Endothelial cell of umbilical vein (primary cell): Measurements from ENCODE around the gene IL17F. TPM values are rescaled to one million over a fixed set of nuclear protein-coding genes. Genes with fewer than 3 reads are reported as not detected.

Source experiments
- BruUV-seq: library from RNA; stranded (reverse); fragments of 400-500 nt; replicated peaks from 2 replicates; lab custom pipeline; 2021; lab: Mats Ljungman, UMichigan
- CTCF ChIA-PET: fragments of 300-600, 350-600 bp; sonication (Branson Sonifier 250); formaldehyde crosslinking; loops from one replicate; lab custom pipeline; 2021; ENCODE audit warnings: antibody characterized with exemption, inconsistent platforms; lab: Charles Lee
- POLR2A ChIA-PET: fragments of 300-600, 350-600 bp; sonication (Branson Sonifier 250); formaldehyde crosslinking; loops from one replicate; lab custom pipeline; 2021; ENCODE audit warnings: antibody characterized with exemption, inconsistent platforms; lab: Charles Lee
- DNase-seq: peaks from one replicate; pipeline ENCODE4 v3.0.0-alpha.2; 2011; ENCODE audit warnings: low read depth, low spot score
- FAIRE-seq: peaks from 2 replicates; lab custom pipeline; 2011; peaks lifted over from hg19 to GRCh38; lab: Jason Lieb, UNC
- H2AFZ ChIP-seq: 2 replicates; pipeline ENCODE4 v1.6.0; 2012; ENCODE audit warnings: low read depth, low read length, control low read depth, inconsistent platforms
- H3K27ac ChIP-seq: 2 replicates; pipeline ENCODE4 v1.5.1; 2011; ENCODE audit warnings: low read depth, mild to moderate bottlenecking, control low read depth, low read length, moderate library complexity; ENCODE audit not compliant: insufficient read depth
- H3K27me3 ChIP-seq, 2 experiments: 2 replicates each; pipeline versions ENCODE4 v1.6.0 to v1.6.1; 2011; ENCODE audit warnings: low read length in 2 of 2, mixed read lengths in 1 of 2; ENCODE audit not compliant: control insufficient read depth in 2 of 2, insufficient read depth in 2 of 2
- H3K36me3 ChIP-seq, 2 experiments: 2 replicates in 1 of 2; 3 replicates in 1 of 2; pipeline ENCODE4 v1.5.1; 2011; ENCODE audit warnings: low read length in 2 of 2, mild to moderate bottlenecking in 1 of 2, moderate library complexity in 1 of 2; ENCODE audit not compliant: control insufficient read depth in 2 of 2, insufficient read depth in 2 of 2; ENCODE audit errors: extremely low read depth in 1 of 2
- H3K4me1 ChIP-seq: 3 replicates; pipeline ENCODE4 v1.5.1; 2011; ENCODE audit warnings: mild to moderate bottlenecking, low read length; ENCODE audit not compliant: control insufficient read depth, insufficient read depth; ENCODE audit errors: extremely low read depth
- H3K4me2 ChIP-seq: 2 replicates; pipeline ENCODE4 v1.6.1; 2011; ENCODE audit warnings: low read length, control low read depth, mixed read lengths; ENCODE audit not compliant: insufficient read depth
- H3K4me3 ChIP-seq, 3 experiments: fragments of 200-600 bp in 1 of 3; sonication (generic), shearing (Covaris generic) in 1 of 3; replicated peaks in 1 of 3; 2 replicates each; pipeline ENCODE4 v1.5.1; 2011 to 2016; ENCODE audit warnings: control low read depth in 3 of 3, low read length in 3 of 3, mild to moderate bottlenecking in 2 of 3, inconsistent platforms in 1 of 3, low read depth in 1 of 3, moderate library complexity in 1 of 3; ENCODE audit not compliant: insufficient read depth in 1 of 3
- H3K79me2 ChIP-seq: 2 replicates; pipeline ENCODE4 v1.6.0; 2012; ENCODE audit warnings: low read length, inconsistent platforms; ENCODE audit not compliant: control insufficient read depth, insufficient read depth
- H3K9ac ChIP-seq: replicated peaks from 2 replicates; pipeline ENCODE3; 2011; ENCODE audit warnings: low read length, control low read depth; ENCODE audit not compliant: insufficient read depth; ENCODE audit errors: extremely low read depth
- H3K9me1 ChIP-seq: replicated peaks from 3 replicates; pipeline ENCODE4 v1.6.0; 2011; ENCODE audit warnings: mild to moderate bottlenecking, low read length; ENCODE audit not compliant: control insufficient read depth, insufficient read depth; ENCODE audit errors: extremely low read depth
- H3K9me3 ChIP-seq: replicated peaks from 2 replicates; pipeline ENCODE4 v1.5.1; 2012; ENCODE audit warnings: low read length, inconsistent platforms; ENCODE audit not compliant: control insufficient read depth, insufficient read depth
- H4K20me1 ChIP-seq: replicated peaks from 2 replicates; pipeline ENCODE3; 2011; ENCODE audit warnings: mild to moderate bottlenecking, low read length; ENCODE audit not compliant: control insufficient read depth, insufficient read depth; ENCODE audit errors: extremely low read depth
- CTCF ChIP-seq, 2 donors: IDR thresholded peaks; 1 replicate in 1 of 2; 2 replicates in 1 of 2; pipeline ENCODE4 v1.5.1; 2011; ENCODE audit warnings: low read length in 2 of 2, mild to moderate bottlenecking in 2 of 2, moderate library complexity in 2 of 2, control low read depth in 1 of 2, inconsistent platforms in 1 of 2, low read depth in 1 of 2; ENCODE audit not compliant: insufficient read depth in 1 of 2; ENCODE audit errors: extremely low read depth in 1 of 2
- EZH2 ChIP-seq: IDR thresholded peaks from 2 replicates; pipeline ENCODE4 v1.6.1; 2012; ENCODE audit warnings: borderline replicate concordance, low read depth, mild to moderate bottlenecking, moderate library complexity, low read length, inconsistent platforms; ENCODE audit not compliant: severe bottlenecking
- FOS ChIP-seq: IDR thresholded peaks from 2 replicates; pipeline ENCODE4 v1.6.1; 2011; ENCODE audit warnings: mild to moderate bottlenecking, low read length, moderate library complexity, borderline replicate concordance; ENCODE audit not compliant: insufficient read depth
- GATA2 ChIP-seq: IDR thresholded peaks from 2 replicates; pipeline ENCODE4 v1.7.0; 2011; ENCODE audit warnings: low read depth, mild to moderate bottlenecking, moderate library complexity, mixed read lengths, low read length; ENCODE audit not compliant: insufficient read length, insufficient read depth
- JUN ChIP-seq: IDR thresholded peaks from 2 replicates; pipeline ENCODE4 v1.6.1; 2011; ENCODE audit warnings: borderline replicate concordance, low read depth; ENCODE audit not compliant: insufficient read length, insufficient read depth
- MAX ChIP-seq: IDR thresholded peaks from 2 replicates; pipeline ENCODE4 v1.6.1; 2011; ENCODE audit not compliant: insufficient read depth, insufficient read length
- MYC ChIP-seq: IDR thresholded peaks from one replicate; pipeline ENCODE4 v1.6.1; 2011; ENCODE audit warnings: mild to moderate bottlenecking, low read depth, low read length
- POLR2A ChIP-seq: IDR thresholded peaks from 2 replicates; pipeline ENCODE4 v1.6.1; 2012; ENCODE audit warnings: low read depth, mild to moderate bottlenecking, control low read depth, low read length
- POLR2AphosphoS5 ChIP-seq: IDR thresholded peaks from 2 replicates; pipeline ENCODE4 v1.6.1; 2012; ENCODE audit warnings: low read depth, mild to moderate bottlenecking, control low read depth, low read length, moderate library complexity; ENCODE audit not compliant: insufficient read depth
- dilution Hi-C: fragments of 300-500 bp; cut with MboI; formaldehyde crosslinking; loops from one replicate; pipeline ENCODE4 v1.15.0; 2019; ENCODE audit warnings: low sequenced_read_pairs; ENCODE audit not compliant: extremely low pct_ligation_motif_present
- intact Hi-C: fragments of 100-400 bp; cut with micrococcal nuclease; formaldehyde crosslinking; loops from one replicate; pipeline ENCODE4 v1.10.0; 2022
- polyA plus RNA-seq, 4 experiments: library from polyadenylated mRNA; depleted of rRNA in 3 of 4; stranded (reverse) in 3 of 4; unstranded in 1 of 4; fragments of >200 nt; gene quantifications; 2 replicates each; pipeline versions ENCODE4 v1.2.1 to v1.2.3, GENCODE V29; 2011 to 2012; ENCODE audit warnings: missing spikeins in 1 of 4
- total RNA-seq: library from RNA; stranded (reverse); gene quantifications from 2 replicates; pipeline ENCODE4 v1.2.3, GENCODE V29; 2021

Gene IL17F
- total and polyA plus RNA-seq, 2 donors (not counting 3 experiments of a cell fraction or from before 2014, with no cell fraction given) = not detected

- H3K27me3 ChIP-seq = peaks cover under 1 to 2% of the 10 kb centered on the region in 2 experiments
- no peak overlapping the region for H2AFZ ChIP-seq
- H3K27ac ChIP-seq = no peak overlapping the region
- no peak overlapping the region for H3K4me2 ChIP-seq
- intact Hi-C loops = no loop called here
- TF ChIP-seq JUN (no peak), GATA2 (no peak), POLR2A (no peak), CTCF (IDR thresholded peaks at IDR 0.05; ENCODE audit: extremely low read depth in 1 of 2, insufficient read depth in 1 of 2, low read depth in 1 of 2, low read length in 2 of 2) (no peak), POLR2AphosphoS5 (no peak), FOS (no peak), MAX (no peak), MYC (no peak), EZH2 (no peak)
- no peaks in the 10 kb centered on the region for H3K79me2 ChIP-seq
- H3K4me3 ChIP-seq = no peak overlapping the region
- H3K4me1 ChIP-seq = no peaks in the 10 kb centered on the region
- H4K20me1 ChIP-seq = no peaks in the 10 kb centered on the region
- FAIRE-seq (no peak), DNase-seq (no peak)
- H3K9me3 ChIP-seq = no peaks in the 10 kb centered on the region
- dilution Hi-C loops = no loop called here
- POLR2A ChIA-PET = no interaction called here
- BruUV-seq = no TSS peak
- CTCF ChIA-PET = interaction anchor here (1.1 kb wide), 1 partner anchor 16 kb away, joined by 4 read pairs; no protein-coding TSS in a partner anchor
- no peak overlapping the region for H3K9ac ChIP-seq
- H3K9me1 ChIP-seq = no peaks in the 10 kb centered on the region
- H3K36me3 ChIP-seq = no peaks in the 10 kb centered on the region
Measured at GRCh38 chr6:52217761-52218160, 26.5 kb downstream of the IL17F start.
